Ecto neural progenitor cell (in vitro differentiated cells): Measurements from ENCODE around the gene SSR1.

Experiments
- DNase-seq: peaks from one replicate; pipeline ENCODE4 v3.0.0-alpha.2; 2018; ENCODE audit warnings: low spot score

The SSR1 gene

DNA sequence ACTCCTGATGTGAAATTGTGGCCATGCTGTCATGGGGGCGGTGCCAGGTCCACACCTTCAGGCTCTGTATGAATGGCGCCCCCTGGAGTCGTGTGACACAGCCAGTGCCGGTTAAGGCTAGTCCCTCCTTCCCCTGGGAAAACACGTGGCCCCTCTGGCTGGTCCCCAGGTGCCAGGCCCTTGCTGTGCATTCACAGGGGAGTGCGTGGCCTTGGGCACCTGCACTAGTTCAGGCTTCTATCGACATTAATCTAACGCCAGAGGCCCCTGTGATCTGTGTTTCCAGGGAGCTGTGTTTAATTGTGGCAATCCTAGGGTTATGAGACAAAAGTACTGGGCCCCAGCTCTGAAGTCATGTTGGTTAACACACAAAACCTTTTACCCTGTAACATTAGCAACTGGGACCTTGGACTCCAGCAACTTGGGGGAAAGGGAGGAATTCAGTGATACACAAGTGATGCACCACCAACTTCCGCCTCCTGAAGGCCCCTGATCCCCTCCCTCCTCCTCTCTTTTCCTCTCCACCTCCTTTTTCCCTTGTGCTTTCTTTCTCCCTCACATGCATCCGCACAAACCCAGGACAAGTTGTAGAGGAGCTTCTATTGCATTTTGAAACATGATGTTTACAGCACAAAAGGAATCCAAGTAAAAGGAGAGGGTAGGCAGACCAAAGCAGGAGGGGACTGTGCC, 74.0 kb downstream of the SSR1 start:
- peak; percentile 86 for DNase-seq

DNA sequence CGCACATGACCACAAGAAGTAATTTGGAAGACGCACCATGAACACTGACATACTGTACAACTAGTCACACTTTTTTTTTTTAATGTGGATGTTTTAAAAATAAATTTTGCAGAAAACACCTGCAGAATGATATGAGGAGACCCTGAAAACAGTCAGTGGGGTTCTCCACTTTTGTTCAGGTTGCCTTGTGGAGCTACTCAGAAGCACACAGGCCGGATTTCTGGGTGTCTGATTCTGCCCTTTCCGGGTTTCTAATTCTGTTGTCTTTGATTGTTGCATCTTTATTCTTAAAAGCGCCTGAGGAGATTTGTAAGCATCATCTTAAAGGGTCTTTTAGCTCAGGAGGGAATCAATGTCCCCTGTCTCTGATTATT, 74.5 kb downstream of the SSR1 start:
- DNase-seq: no peak

DNA sequence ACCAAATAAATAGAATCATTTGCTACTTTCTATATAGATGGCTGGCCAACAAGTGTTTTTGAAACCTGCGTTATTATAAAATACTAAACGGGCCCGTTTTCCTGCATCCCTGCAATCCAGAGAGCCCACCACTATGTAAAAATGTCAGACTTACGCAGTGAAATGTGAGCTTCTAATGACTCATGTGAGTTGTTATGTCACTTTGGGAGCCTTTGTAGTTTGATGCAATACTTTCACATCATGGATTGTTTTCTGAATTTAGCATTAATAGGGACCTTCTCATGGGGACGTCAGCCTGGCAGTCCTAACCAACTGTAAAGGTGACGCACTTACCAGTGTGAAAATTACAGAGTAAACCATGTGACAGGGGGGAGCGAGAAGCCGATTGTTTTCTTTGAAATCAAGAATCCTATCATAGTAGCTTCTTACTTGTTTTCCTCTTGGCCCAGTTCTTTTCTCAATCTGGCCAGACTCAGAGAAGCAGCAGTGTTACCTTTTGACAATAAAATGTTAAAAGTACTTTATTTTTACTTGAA, 75.3 kb downstream of the SSR1 start:
- DNase-seq: no peak

DNA sequence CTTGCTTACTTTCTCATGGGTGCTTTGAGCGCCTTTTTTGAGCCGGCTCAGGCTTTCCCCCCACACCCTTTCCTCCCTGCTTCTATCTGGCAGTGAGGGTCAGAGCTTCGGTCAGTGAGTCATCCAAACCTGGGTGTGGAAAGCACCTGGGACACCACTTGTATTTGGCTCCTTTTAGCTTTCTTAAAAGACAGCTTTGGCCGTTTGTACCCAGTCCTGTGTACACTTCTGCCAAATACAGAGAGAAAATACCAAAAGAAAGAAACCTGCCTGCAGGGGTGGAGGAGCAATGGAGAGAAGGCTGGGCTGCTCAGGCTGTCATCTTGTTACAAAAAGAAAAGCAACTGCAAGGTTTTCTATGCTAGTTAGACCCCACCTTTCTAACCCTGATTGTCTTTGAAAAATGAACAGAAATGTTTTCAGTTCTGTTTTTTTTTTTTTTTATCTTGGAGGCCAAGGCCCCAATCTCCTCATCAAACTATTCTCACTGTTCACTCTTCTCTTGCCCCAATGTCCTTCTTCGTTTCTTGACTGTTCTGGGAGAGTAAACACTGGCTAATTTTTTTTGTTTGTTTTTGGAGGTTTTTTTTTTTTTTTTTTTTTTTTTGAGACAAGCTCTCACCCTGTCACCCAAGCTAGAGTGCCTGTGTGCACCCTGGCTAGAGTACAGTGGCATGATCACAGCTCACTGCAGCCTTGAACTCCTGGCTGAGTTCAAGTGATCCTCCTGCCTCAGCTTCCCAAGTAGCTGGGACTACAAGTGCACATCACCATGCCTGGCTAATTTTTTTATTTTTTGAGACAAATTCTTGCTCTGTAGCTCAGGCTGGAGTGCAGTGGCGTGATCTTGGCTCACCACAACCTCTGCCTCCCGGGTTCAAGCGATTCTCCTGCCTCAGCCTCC, 76.4 kb downstream of the SSR1 start:
- no peak for DNase-seq

DNA sequence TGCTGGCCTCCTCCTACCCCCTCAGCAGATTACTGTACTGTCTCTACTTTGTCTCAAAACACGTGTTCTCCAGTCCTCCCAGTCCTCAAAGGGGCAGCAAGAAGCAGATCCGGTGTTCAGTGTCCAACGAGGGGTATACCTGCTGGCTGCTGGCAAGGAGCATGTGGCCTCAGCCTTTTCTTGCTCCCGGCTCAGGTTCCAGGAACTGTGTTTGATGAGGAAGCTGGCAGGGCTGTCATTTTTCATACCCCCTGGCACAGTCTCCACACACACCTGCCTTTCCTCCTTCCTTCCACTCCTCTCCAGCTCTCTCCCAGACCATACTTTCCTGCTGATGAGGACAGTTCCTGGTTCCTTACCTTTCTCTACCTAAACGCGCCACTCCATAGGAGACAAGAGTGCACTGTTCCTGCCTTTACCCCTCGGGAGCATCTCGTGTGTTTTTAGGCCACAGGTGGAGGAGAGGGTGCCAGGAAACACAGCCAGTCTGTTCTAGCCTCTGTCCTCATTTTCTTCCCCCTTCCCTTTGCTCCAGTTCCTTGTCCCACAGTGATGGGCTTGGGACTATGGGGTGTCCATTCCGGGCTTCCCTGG, 77.2 kb downstream of the SSR1 start:
- DNase-seq: no peak

DNA sequence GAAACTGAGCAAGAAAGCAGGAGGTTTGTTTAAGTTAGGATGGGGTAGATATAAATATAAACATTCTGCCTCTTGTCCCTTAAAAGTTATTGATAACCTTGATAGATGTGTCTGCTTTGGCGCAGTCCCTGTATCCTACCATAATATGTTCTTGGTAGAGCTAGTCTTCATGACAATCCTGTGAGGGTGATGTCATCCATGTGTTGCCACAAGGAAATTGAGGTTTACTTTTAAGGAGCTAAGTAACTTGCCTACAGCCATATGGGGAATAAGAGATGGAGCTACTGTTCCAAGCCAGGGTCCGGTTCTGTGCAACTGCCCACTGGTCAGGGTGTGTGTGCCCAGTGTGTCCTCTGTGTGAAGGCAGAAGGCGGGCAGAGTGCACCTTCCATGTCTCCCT, 78.5 kb downstream of the SSR1 start:
- DNase-seq: no peak

DNA sequence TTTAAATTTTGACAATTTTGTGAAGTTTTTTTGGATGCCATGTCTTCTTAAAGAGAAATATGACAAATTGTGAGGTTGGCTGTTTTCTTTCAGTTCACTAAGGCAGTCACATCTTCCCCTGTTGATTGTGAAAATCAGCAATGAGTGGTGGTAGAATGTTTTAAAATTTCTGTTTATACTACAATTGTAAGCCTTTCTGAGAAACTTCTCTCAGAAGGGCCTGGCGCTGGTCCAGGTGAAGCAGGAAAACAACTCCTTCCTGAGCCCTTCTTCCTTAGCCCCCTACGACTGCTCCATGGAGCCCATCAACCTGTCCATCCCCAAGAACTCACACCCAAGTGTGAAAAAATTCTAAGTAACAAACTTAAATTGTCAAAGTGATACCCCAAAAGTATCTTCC, 80.6 kb downstream of the SSR1 start:
- DNase-seq: no peak

DNA sequence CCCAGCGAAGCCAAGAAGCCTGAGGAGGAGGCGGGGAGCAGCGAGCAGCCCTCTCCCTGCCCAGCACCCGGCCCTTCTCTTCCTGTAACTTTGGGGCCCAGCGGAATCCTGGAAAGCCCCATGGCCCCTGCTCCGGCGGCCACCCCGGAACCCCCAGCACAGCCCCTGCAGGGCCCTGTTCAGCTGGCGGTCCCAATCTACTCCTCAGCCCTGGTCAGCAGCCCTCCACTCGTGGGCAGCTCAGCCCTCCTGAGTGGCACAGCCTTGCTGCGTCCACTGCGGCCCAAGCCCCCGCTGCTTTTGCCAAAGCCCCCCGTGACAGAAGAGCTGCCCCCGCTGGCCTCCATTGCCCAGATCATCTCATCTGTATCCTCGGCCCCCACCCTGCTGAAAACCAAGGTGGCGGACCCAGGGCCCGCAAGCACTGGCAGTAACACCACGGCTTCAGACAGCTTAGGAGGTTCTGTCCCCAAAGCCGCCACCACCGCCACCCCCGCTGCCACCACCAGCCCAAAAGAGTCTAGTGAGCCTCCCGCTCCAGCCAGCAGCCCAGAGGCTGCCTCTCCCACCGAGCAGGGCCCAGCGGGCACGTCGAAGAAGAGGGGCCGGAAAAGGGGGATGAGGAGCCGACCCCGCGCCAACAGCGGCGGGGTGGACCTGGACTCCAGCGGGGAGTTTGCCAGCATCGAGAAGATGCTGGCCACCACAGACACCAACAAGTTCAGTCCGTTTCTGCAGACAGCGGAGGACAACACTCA, 81.9 kb downstream of the SSR1 start:
- no peak for DNase-seq

DNA sequence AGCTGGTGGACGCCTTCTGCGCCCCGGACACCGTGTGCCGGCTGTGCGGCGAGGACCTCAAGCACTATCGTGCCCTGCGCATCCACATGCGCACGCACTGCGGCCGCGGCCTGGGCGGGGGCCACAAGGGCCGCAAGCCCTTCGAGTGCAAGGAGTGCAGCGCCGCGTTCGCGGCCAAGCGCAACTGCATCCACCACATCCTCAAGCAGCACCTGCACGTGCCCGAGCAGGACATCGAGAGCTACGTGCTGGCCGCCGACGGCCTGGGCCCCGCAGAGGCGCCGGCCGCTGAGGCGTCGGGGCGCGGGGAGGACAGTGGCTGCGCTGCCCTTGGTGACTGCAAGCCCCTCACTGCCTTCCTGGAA, 82.7 kb downstream of the SSR1 start:
- DNase-seq: no peak

DNA sequence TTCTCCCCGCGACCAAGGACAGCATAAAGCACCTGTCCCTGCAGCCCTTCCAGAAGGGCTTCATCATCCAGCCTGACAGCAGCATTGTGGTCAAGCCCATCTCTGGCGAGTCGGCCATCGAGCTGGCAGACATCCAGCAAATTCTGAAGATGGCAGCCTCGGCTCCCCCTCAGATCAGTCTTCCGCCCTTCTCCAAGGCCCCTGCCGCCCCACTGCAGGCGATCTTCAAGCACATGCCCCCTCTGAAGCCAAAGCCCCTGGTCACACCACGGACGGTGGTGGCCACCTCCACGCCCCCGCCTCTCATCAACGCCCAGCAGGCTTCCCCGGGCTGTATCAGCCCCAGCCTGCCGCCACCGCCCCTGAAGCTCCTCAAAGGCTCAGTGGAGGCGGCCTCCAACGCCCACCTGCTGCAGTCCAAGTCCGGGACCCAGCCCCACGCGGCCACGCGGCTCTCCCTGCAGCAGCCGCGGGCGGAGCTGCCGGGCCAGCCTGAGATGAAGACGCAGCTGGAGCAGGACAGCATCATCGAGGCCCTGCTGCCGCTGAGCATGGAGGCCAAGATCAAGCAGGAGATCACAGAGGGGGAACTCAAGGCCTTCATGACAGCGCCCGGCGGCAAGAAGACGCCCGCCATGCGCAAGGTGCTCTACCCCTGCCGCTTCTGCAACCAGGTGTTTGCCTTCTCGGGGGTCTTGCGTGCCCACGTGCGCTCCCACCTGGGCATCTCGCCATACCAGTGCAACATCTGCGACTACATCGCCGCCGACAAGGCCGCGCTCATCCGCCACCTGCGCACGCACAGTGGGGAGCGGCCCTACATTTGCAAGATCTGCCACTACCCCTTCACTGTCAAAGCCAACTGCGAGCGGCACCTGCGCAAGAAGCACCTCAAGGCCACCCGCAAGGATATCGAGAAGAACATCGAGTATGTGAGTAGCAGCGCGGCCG, 83.3 kb downstream of the SSR1 start:
- no peak for DNase-seq

DNA sequence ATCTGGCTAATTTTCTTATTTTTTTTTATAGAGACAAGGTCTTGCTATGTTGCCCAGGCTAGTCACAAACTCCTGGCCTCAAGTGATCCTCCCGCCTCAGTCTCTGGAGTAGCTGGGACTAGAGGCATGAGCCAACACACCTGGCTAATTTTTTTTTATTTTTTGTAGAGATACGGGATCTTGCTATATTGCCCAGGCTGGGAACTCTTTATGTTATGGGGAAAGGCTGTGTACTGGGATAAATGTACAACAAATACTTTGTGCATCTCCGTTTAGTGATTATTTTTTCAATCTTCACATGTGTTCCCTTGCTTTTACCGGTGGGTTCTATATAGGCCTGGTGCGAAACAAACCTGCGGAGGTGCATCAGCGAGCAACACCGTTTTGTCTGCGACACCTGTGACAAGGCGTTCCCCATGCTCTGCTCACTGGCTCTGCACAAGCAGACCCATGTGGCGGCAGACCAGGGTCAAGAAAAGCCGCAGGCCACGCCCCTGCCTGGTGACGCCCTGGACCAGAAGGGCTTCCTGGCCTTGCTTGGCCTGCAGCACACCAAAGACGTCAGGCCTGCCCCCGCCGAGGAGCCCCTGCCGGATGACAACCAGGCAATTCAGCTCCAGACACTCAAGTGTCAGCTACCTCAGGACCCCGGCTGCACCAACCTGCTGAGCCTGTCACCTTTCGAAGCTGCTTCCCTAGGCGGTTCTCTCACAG, 84.2 kb downstream of the SSR1 start:
- no peak for DNase-seq

DNA sequence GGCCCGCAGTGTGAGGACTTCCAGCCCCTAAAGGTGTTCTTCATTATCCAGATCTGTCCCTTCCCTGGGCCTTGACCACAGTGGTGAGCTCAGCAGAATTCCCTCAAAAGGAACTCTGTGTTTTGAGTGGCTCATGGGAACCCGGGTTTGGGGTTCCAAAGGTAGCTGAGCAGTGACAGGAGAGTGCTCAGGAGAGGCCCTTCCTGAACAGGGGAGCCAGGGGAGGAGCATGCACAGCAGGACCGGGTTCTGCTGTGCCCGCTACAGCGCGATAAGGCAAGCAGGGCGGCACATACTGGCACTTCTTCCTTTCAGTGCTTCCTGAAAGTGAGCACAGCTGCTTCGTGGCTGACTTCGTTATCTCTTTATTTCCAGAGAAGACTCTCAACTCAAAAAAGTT, 88.3 kb downstream of the SSR1 start:
- DNase-seq: no peak

DNA sequence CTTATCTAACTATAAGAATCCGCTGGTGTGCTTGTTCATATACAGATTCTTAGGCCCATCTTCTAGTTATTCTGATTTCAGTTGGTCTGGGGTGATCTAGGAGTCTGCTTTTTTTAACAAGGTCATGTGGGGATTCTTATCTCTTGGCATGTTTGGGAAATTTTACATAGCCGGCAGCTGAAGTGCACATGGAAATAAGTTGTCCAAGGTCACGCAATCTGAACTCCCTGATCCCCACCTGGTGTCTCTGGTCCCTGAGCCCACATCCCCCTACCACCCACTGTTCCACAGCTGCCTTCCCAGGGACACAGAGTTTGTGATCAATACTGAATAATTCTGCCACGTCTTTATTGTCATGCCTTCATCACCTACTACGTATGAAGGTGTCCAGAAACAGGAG, 90.8 kb downstream of the SSR1 start:
- no peak for DNase-seq

DNA sequence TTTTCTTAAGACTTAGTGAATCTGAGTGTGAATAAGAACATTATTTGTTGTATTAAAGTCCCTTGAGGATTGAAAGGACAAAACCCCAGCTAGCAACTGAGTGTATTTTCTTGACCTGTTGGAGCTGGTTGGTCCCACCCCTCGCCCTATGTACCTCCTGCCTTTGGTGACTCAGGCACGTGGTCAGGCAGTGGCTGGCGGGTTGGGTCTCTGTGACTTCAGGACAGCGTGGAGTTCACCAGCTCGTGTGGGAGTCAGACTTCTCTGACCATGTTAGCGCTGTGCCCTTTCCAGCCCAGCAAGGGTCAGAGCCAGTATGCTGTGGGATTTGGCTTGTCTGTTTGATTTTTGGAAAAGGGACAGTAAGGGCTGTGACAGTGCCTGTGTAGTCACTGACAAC, 93.7 kb downstream of the SSR1 start:
- no peak for DNase-seq

DNA sequence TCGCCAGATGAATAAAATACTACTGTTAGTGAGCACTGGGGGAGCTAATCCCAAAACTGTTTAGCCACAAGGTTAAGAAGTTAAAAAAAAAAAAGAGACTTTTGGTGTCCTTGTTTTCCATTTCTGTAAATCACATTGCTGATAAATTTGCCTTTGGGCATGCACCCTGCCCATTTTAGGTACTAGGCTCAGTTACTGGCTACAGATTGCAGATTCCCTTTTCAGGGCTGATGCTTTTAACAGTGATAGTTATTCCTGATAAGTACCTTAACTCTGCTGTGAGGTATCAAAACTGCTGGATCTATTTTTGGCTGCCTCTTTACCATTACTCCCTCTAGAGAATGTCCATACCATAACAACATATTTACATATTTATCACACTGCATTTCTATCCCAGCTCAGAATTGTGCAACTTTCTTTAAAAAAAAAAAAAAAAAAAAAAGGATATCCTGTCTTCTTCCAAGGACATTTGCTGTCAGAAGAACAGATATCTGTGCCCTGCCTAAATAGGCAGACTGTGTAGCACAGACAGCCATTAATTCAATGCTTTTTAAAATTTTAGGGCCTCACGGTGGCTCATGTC, 94.5 kb downstream of the SSR1 start:
- no peak for DNase-seq
